H9 (cell line): Measurements from ENCODE around the gene GREB1L. TPM values are rescaled to one million over a fixed set of nuclear protein-coding genes. Genes with fewer than 3 reads are reported as not detected.

ENCODE experiments used
- DNase-seq: peaks from one replicate; pipeline ENCODE4 v3.0.0-alpha.2; 2017
- H2AFZ ChIP-seq: one replicate; pipeline ENCODE4 v1.6.1; 2013; ENCODE audit warnings: mild to moderate bottlenecking, low read length, control low read depth, moderate library complexity
- H2AK5ac ChIP-seq: 2 replicates; pipeline ENCODE4 v1.6.1; 2013; ENCODE audit warnings: low read length, control low read depth, mixed read lengths; ENCODE audit not compliant: insufficient read length
- H2BK120ac ChIP-seq: one replicate; pipeline ENCODE4 v1.6.1; 2013; ENCODE audit warnings: low read depth, mild to moderate bottlenecking, low read length, control low read depth, inconsistent platforms; ENCODE audit not compliant: poor library complexity, severe bottlenecking
- H2BK12ac ChIP-seq: 2 replicates; pipeline ENCODE4 v1.6.1; 2013; ENCODE audit warnings: low read length, control low read depth, mixed read lengths, low read depth; ENCODE audit not compliant: insufficient read length
- H2BK15ac ChIP-seq: 2 replicates; pipeline ENCODE4 v1.6.1; 2013; ENCODE audit warnings: low read depth, low read length, control low read depth
- H2BK20ac ChIP-seq: one replicate; pipeline ENCODE4 v1.6.1; 2013; ENCODE audit warnings: low read depth, mild to moderate bottlenecking, low read length, control low read depth, inconsistent platforms; ENCODE audit not compliant: poor library complexity, severe bottlenecking
- H2BK5ac ChIP-seq: 2 replicates; pipeline ENCODE4 v1.6.1; 2013; ENCODE audit warnings: low read length, control low read depth, mixed read lengths; ENCODE audit not compliant: insufficient read length
- H3K14ac ChIP-seq: 2 replicates; pipeline ENCODE4 v1.6.1; 2013; ENCODE audit warnings: low read length, control low read depth; ENCODE audit not compliant: insufficient read depth
- H3K18ac ChIP-seq: 2 replicates; pipeline ENCODE4 v1.6.1; 2013; ENCODE audit warnings: low read depth, mild to moderate bottlenecking, mixed read lengths, low read length, control low read depth; ENCODE audit not compliant: insufficient read length
- H3K23ac ChIP-seq: 2 replicates; pipeline ENCODE4 v1.6.1; 2013; ENCODE audit warnings: low read length, control low read depth, mixed read lengths, low read depth; ENCODE audit not compliant: insufficient read length
- H3K23me2 ChIP-seq: 2 replicates; pipeline ENCODE4 v1.6.1; 2013; ENCODE audit warnings: low read depth, mild to moderate bottlenecking, mixed read lengths, low read length, control low read depth; ENCODE audit not compliant: insufficient read length, poor library complexity, severe bottlenecking
- H3K27ac ChIP-seq: 2 replicates; pipeline ENCODE4 v1.5.1; 2013; ENCODE audit warnings: low read length, control low read depth, mixed read lengths, low read depth; ENCODE audit not compliant: insufficient read length
- H3K27me3 ChIP-seq: 2 replicates; pipeline ENCODE4 v1.6.1; 2013; ENCODE audit warnings: low read length, control low read depth, inconsistent platforms; ENCODE audit not compliant: insufficient read depth
- H3K4ac ChIP-seq: 2 replicates; pipeline ENCODE4 v1.6.1; 2013; ENCODE audit warnings: low read depth, mild to moderate bottlenecking, control low read depth, inconsistent platforms, low read length, moderate library complexity
- H3K4me1 ChIP-seq: 2 replicates; pipeline ENCODE4 v1.6.1; 2013; ENCODE audit warnings: low read length, control low read depth, inconsistent platforms; ENCODE audit not compliant: insufficient read depth
- H3K4me2 ChIP-seq: 2 replicates; pipeline ENCODE4 v1.6.1; 2013; ENCODE audit warnings: low read length, control low read depth, mixed read lengths; ENCODE audit not compliant: insufficient read length, insufficient read depth
- H3K56ac ChIP-seq: 2 replicates; pipeline ENCODE4 v1.6.1; 2013; ENCODE audit warnings: low read depth, mild to moderate bottlenecking, mixed read lengths, low read length, control low read depth; ENCODE audit not compliant: insufficient read length
- H3K79me1 ChIP-seq: 2 replicates; pipeline ENCODE4 v1.6.1; 2013; ENCODE audit warnings: low read depth, mild to moderate bottlenecking, moderate library complexity, low read length, control low read depth, inconsistent platforms; ENCODE audit not compliant: insufficient read depth, poor library complexity, severe bottlenecking
- H3K79me2 ChIP-seq: 2 replicates; pipeline ENCODE4 v1.6.1; 2013; ENCODE audit warnings: low read length, control low read depth, inconsistent platforms; ENCODE audit not compliant: insufficient read depth
- H3K9ac ChIP-seq: 2 replicates; pipeline ENCODE4 v1.6.1; 2013; ENCODE audit warnings: low read length, control low read depth, mixed read lengths; ENCODE audit not compliant: insufficient read length; ENCODE audit errors: extremely low read depth
- H3K9me3 ChIP-seq: one replicate; pipeline ENCODE4 v1.6.1; 2013; ENCODE audit warnings: low read depth, low read length, inconsistent platforms; ENCODE audit not compliant: control insufficient read depth
- H3T11ph ChIP-seq: one replicate; pipeline ENCODE4 v1.6.1; 2013; ENCODE audit warnings: mild to moderate bottlenecking, low read length, control low read depth, inconsistent platforms
- H4K20me1 ChIP-seq: one replicate; pipeline ENCODE4 v1.6.1; 2013; ENCODE audit not compliant: control insufficient read depth, insufficient read length, insufficient read depth
- H4K5ac ChIP-seq: 2 replicates; pipeline ENCODE4 v1.6.1; 2013; ENCODE audit warnings: low read depth, mild to moderate bottlenecking, mixed read lengths, low read length, control low read depth; ENCODE audit not compliant: insufficient read length
- H4K8ac ChIP-seq: replicated peaks from 2 replicates; pipeline ENCODE4 v1.6.1; 2013; ENCODE audit warnings: low read length, control low read depth, mixed read lengths, low read depth; ENCODE audit not compliant: insufficient read length
- H4K91ac ChIP-seq: 2 replicates; pipeline ENCODE4 v1.6.1; 2013; ENCODE audit warnings: low read depth, mild to moderate bottlenecking, moderate library complexity, mixed read lengths, low read length, control low read depth; ENCODE audit not compliant: insufficient read length
- H3K27ac Mint-ChIP-seq, 3 experiments: 2 replicates in 2 of 3; 3 replicates in 1 of 3; pipeline ENCODE4 v1.8.0; 2020 to 2021; ENCODE audit warnings: mixed read lengths in 3 of 3, mild to moderate bottlenecking in 1 of 3, moderate library complexity in 1 of 3
- H3K27me3 Mint-ChIP-seq: 2 replicates; pipeline ENCODE4 v1.8.0; 2021; ENCODE audit warnings: low read depth, mild to moderate bottlenecking, moderate library complexity, mixed read lengths
- H3K36me3 Mint-ChIP-seq, 3 experiments: 2 replicates in 2 of 3; 3 replicates in 1 of 3; pipeline ENCODE4 v1.8.0; 2020 to 2021; ENCODE audit warnings: low read depth in 3 of 3, mixed read lengths in 3 of 3; ENCODE audit not compliant: insufficient read depth in 1 of 3
- H3K4me1 Mint-ChIP-seq, 2 experiments: 2 replicates each; pipeline ENCODE4 v1.8.0; 2020; ENCODE audit warnings: mixed read lengths in 2 of 2
- H3K4me3 Mint-ChIP-seq, 2 experiments: 2 replicates in 1 of 2; 3 replicates in 1 of 2; pipeline ENCODE4 v1.8.0; 2020 to 2021; ENCODE audit warnings: mild to moderate bottlenecking in 2 of 2, mixed read lengths in 2 of 2, moderate library complexity in 1 of 2
- H3K9me3 Mint-ChIP-seq, 2 experiments: 2 replicates in 1 of 2; 3 replicates in 1 of 2; pipeline ENCODE4 v1.8.0; 2020; ENCODE audit warnings: mild to moderate bottlenecking in 2 of 2, mixed read lengths in 2 of 2, moderate library complexity in 1 of 2
- CTCF ChIP-seq: fragments of 200-600 bp; sonication (generic); conservative IDR thresholded peaks from 3 replicates; pipeline ENCODE4 v1.8.0; 2021; ENCODE audit warnings: antibody characterized with exemption, mild to moderate bottlenecking
- WGBS: extraction: QIAGEN DNeasy Blood & Tissue Kit; methylation state at CpG from one replicate; pipeline ENCODE4 v1.1.7; 2013; ENCODE audit warnings: missing lambda C conversion rate, low lambda C conversion rate, mixed read lengths; ENCODE audit not compliant: insufficient read length; ENCODE audit errors: extremely low coverage; 5-methylcytosine and 5-hydroxymethylcytosine counted together
- total RNA-seq: library from RNA; stranded (reverse); gene quantifications from 2 replicates; pipeline ENCODE4 v1.2.1, GENCODE V29; 2021

GREB1L gene
- total RNA-seq, 1 experiment from 2014 or later = 2.7 TPM

GRCh38 chr18:21366896-21367295, 124.9 kb downstream of the GREB1L start:
- H4K20me1 ChIP-seq = no peaks in the 10 kb centered on the region
- no CpG with 5 or more reads among the region's 2 CpGs for WGBS
- H3K27ac ChIP-seq = no peak overlapping the region
- H2BK15ac ChIP-seq = no peak overlapping the region
- TF ChIP-seq CTCF = no peak
- no peak for DNase-seq
- H2BK20ac ChIP-seq = no peak overlapping the region
- Mint-ChIP-seq H3K4me1 (peaks cover 28 to 30% of the 10 kb centered on the region in 2 experiments), H3K27me3 (no peaks in the 10 kb centered on the region; the same call in 1 of the 2 replicates), H3K4me3 (peak overlapping the region in 1 of 2 experiments; percentile 1; a peak in 1 of 5 replicates), H3K36me3 (no peaks in the 10 kb centered on the region), H3K9me3 (no peaks in the 10 kb centered on the region), H3K27ac (peak overlapping the region; percentile 76 to 96 (median 78))
- no peak overlapping the region for H3K56ac ChIP-seq
- H3K4me1 ChIP-seq = peaks cover 9% of the 10 kb centered on the region; the same call in 1 of the 2 replicates
- no peaks in the 10 kb centered on the region for H3K79me1 ChIP-seq
- no peak overlapping the region for H2BK5ac ChIP-seq
- H4K91ac ChIP-seq = no peak overlapping the region
- no peak overlapping the region for H3K18ac ChIP-seq
- H3K79me2 ChIP-seq = no peaks in the 10 kb centered on the region
- no peak overlapping the region for H3K14ac ChIP-seq
- H2AFZ ChIP-seq = no peak overlapping the region
- H3K9me3 ChIP-seq = no peaks in the 10 kb centered on the region
- no peak overlapping the region for H3K4ac ChIP-seq
- H3K23ac ChIP-seq = no peak overlapping the region
- H3K27me3 ChIP-seq = no peaks in the 10 kb centered on the region
- no peak overlapping the region for H4K5ac ChIP-seq
- H2AK5ac ChIP-seq = no peak overlapping the region
- H2BK12ac ChIP-seq = no peak overlapping the region
- no peak overlapping the region for H3T11ph ChIP-seq
- H2BK120ac ChIP-seq = no peak overlapping the region
- H4K8ac ChIP-seq = no peak overlapping the region
- no peaks in the 10 kb centered on the region for H3K23me2 ChIP-seq
- H3K4me2 ChIP-seq = no peak overlapping the region
- no peak overlapping the region for H3K9ac ChIP-seq
